ENCODE results near the gene CMTM2. TPM values are rescaled to one million over a fixed set of nuclear protein-coding genes. Genes with fewer than 3 reads are reported as not detected.

Gene CMTM2
- total and polyA plus RNA-seq, 2 of the 4 experiments (the other 2 are of a cell fraction) = not detected

GRCh38 chr16:66529475-66529874 is 49.8 kb upstream of the CMTM2 start (continued):
- TF ChIP-seq ELK1 (IDR thresholded peaks at IDR 0.05; ENCODE audit: borderline replicate concordance, low read depth, low read length) (no peak), MAZ (IDR thresholded peaks at IDR 0.05; ENCODE audit: borderline replicate concordance, low read depth, low read length) (no peak), CHD1 (IDR thresholded peaks at IDR 0.05; ENCODE audit: low read depth, low read length) (no peak)

- POLR2A ChIA-PET (ENCODE audit: unreplicated experiment) = no interaction called here
- dilution Hi-C loops (cut with HindIII; ENCODE audit: low sequenced_read_pairs, unreplicated experiment) = no loop called here
Observed at GRCh38 chr16:66534376-66534799, 44.9 kb upstream of the CMTM2 start.

More at GRCh38 chr16:66534376-66534799, 44.9 kb upstream of the CMTM2 start:
- Histone ChIP-seq H2AK9ac (replicated peaks; ENCODE audit: low read depth, low read length, poor library complexity) (no peak overlapping the region), H3K14ac (replicated peaks; ENCODE audit: low read depth, low read length) (no peak overlapping the region), H3K9me3 (ENCODE audit: control insufficient read depth, insufficient read depth, low read length) (no peaks in the 10 kb centered on the region), H3K4me1 (ENCODE audit: control insufficient read depth, insufficient read depth, low read length) (no peaks in the 10 kb centered on the region), H3K9ac (ENCODE audit: low read depth, low read length) (no peak overlapping the region), H3K56ac (ENCODE audit: extremely low read depth, insufficient read depth, low read length) (no peak overlapping the region), H4K91ac (ENCODE audit: insufficient read depth, low read depth, low read length) (no peak overlapping the region), H3K9me1 (ENCODE audit: insufficient read depth, low read length) (0 out of 2 replicates have a peak, but pooled peaks cover 8% of the 10 kb centered on the region), H3K27ac (ENCODE audit: insufficient read depth, low read length) (no peak overlapping the region), H4K5ac (ENCODE audit: low read depth, low read length) (no peak overlapping the region), H3K27me3 (ENCODE audit: control insufficient read depth, insufficient read depth, low read length) (no peaks in the 10 kb centered on the region), H2BK15ac (ENCODE audit: low read depth, low read length) (no peak overlapping the region), H3K23ac (ENCODE audit: low read depth, low read length) (no peak overlapping the region), H2BK5ac (ENCODE audit: low read depth, low read length, poor library complexity, severe bottlenecking) (no peak overlapping the region), H3K18ac (ENCODE audit: low read depth, low read length) (no peak overlapping the region), H2BK20ac (ENCODE audit: low read depth, low read length) (no peak overlapping the region), H3K4ac (ENCODE audit: low read depth, low read length) (no peak overlapping the region), H3K36me3 (ENCODE audit: control insufficient read depth, insufficient read depth, low read length) (peaks cover 32% of the 10 kb centered on the region), H4K20me1 (ENCODE audit: insufficient read depth, low read length) (no peaks in the 10 kb centered on the region), H2AK5ac (ENCODE audit: low read depth, low read length) (no peak overlapping the region), H3K4me3 (ENCODE audit: insufficient read depth, low read depth, low read length) (no peak overlapping the region), H2AFZ (replicated peaks; ENCODE audit: low read length, poor library complexity) (no peak overlapping the region), H2BK120ac (ENCODE audit: low read depth, low read length) (no peak overlapping the region), H3K4me2 (ENCODE audit: low read depth, low read length) (no peak overlapping the region), H3K79me1 (ENCODE audit: low read depth in 1 of 2, low read length in 2 of 2) (no peaks in the 10 kb centered on the region), H4K8ac (ENCODE audit: low read depth in 2 of 2, low read length in 2 of 2) (no peak overlapping the region)
- BruUV-seq (replicated peaks) = no TSS peak
- in situ Hi-C loops (cut with MboI; ENCODE audit: low sequenced_read_pairs) = no loop called here
- TF ChIP-seq RCOR1 (IDR thresholded peaks at IDR 0.05; ENCODE audit: insufficient replicate concordance, low read length) (no peak), RFX5 (IDR thresholded peaks at IDR 0.05; ENCODE audit: low read depth, low read length) (no peak), FOS (IDR thresholded peaks at IDR 0.05; ENCODE audit: low read depth, low read length) (no peak), MAZ (IDR thresholded peaks at IDR 0.05; ENCODE audit: borderline replicate concordance, low read depth, low read length) (no peak), ELK1 (IDR thresholded peaks at IDR 0.05; ENCODE audit: borderline replicate concordance, low read depth, low read length) (no peak), POLR2A (IDR thresholded peaks at IDR 0.05; ENCODE audit: low read depth, low read length) (no peak), MXI1 (IDR thresholded peaks at IDR 0.05; ENCODE audit: borderline replicate concordance, low read depth, low read length) (no peak), MAFK (IDR thresholded peaks at IDR 0.05; ENCODE audit: low read depth, low read length) (no peak), USF2 (IDR thresholded peaks at IDR 0.05; ENCODE audit: low read depth, low read length) (no peak), RAD21 (IDR thresholded peaks at IDR 0.05; ENCODE audit: low read length) (no peak), CHD1 (IDR thresholded peaks at IDR 0.05; ENCODE audit: low read depth, low read length) (no peak), SMC3 (IDR thresholded peaks at IDR 0.05; ENCODE audit: low read depth, low read length) (no peak), CEBPB (IDR thresholded peaks at IDR 0.05; ENCODE audit: low read depth, low read length) (no peak), NFE2L2 (IDR thresholded peaks at IDR 0.05; ENCODE audit: low read depth, low read length) (no peak)
- no peak for DNase-seq
- CTCF ChIA-PET = no interaction called here
- intact Hi-C loops (cut with micrococcal nuclease) = no loop called here
- 89% methylated on average over 1 of the region's 1 CpG; no CpG with 5 or more reads in 1 of the 2 experiments for WGBS, 2 experiments (ENCODE audit: extremely low coverage in 2 of 2, insufficient read length in 1 of 2)
- no peak for ATAC-seq (ENCODE audit: low read depth)
